GM21619 (cell line): ENCODE results near the gene URB2.
A peak's percentile ranks its signal among the peaks of the same experiment; 100 is the strongest.
"Not testable (repeated sequence)": the region's sequence is repeated elsewhere in the genome, so short reads cannot be mapped to it uniquely, and the experiment has no call there.

ENCODE experiments used
- ATAC-seq: cut with Tn5 transposase; IDR thresholded peaks from one replicate; pipeline ENCODE4 v1.9.1; 2021; ENCODE audit not compliant: unreplicated experiment

Gene URB2

DNA sequence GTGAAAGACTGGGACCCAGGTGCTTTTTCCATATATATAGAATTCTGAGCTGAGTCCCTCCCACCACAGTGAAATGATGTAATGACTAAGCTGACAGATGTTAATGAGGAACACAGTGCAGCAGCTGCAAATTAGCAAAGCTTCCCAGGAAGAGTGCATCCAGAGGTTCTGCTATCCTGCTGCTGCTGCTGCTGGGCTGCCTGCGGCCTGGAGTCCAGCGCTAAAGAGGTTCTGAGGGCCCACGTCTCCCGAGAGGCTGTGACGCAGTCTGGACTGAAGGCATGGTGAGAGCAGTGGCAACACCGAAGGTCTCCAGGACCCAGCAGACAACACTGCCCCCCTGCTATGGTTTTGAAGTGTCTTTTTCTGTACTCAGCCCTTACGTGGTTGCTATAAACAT, 63.9 kb downstream of the URB2 start:
- ATAC-seq, result no peak

DNA sequence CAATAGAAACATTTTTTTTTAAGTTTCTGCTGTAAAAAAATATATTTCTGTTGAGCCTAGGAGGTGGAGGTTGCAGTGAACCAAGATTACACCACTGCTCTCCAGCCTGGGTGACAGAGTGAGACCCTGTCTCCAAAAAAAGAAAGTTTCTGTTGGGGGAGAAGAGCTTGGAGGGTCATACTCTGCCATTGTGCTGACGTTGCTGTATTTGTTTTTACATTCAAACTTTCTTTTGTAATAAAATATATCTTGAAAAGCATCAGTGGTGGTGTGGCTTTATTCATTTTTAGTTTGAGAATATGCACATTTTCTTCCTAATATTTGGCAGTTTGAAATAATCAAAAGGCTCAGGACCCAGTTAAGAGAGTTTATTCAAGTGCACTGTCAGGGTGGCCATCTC, 64.6 kb downstream of the URB2 start:
- no peak for ATAC-seq

DNA sequence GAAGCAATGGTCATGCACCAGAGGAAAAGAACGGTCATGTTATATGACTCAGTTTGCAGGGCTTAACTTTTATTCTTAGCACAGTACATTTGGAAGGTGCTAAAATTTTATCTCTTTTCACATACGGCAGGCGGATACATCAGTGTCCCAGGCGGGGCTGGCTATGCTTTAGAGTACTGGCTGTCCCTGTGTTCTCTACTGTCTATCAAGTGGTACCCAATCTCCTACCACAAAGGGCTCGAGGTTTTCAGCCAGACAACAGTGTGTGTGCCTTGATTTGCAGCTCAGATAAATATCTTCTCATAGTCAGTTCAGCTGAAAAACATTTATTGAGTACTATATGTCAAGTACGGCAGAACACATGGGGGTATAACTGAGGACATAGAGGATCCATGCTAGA, 65.3 kb downstream of the URB2 start:
- no peak for ATAC-seq

DNA sequence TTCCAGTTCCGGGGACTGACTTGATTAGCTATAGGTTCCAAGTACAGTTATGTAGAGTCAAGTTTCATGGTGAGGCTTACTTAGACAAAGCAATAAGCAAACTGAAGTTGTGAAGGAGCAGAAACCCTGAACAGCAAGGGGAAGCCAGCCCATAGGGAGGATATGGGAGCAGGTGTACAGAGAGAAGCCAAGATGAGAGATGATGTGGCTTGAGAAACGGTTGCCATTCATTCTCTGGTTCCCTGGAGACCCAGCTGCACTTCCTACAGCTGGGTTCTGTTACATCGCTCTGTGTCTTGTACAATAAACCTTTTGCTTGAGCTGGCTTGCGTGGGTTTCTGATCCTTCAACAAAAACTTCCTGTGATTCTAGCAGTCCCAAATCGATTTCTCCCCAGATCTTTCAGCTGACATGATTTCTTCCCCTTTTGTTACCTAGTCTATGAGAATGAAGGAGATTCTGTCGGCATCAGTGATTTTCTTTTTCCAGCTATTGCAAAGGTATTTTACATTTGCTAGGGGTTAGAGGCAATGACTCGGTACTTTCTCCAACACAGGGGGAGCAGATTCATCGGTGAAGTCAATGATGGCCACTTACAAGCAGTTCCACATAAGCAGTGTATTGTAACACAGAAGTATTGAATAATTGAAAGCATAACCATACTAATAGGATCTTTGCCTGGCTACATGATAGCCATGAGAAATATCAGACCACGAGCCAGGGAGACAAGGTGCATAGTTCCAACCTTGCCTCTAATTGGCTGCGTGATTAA, 67.3 kb downstream of the URB2 start:
- peak; percentile 77 for ATAC-seq

DNA sequence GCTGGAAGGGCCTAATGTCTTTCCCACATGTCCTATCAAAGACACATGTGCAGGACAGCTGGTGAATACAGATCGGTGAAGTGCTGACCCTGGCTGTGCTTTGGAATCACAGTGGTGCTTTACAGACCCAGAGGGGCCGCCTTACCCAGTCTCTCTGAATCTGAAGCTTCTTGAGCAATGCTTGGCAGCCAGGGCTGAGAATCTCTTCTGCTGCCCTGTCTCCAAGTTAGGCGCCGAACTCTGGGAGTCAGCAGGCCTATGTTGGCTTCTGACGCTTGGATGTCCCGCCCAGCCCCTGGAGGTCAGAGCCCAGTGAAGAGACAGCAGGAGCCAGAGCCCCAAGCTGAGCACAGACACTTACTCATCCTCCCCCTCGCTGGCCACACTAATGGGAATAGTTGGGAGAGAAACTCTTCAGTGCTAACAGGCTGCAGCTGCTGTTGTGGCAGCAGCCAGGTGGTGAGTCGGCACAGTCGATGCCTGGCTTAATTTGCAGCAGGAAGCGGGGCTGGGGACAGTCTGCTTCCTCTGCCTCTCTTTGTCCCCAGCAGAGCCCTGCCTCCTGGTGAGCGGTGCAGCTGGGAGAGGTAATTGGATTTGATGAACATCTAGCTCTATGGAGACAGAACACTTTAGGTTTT, 68.1 kb downstream of the URB2 start:
- no peak for ATAC-seq

DNA sequence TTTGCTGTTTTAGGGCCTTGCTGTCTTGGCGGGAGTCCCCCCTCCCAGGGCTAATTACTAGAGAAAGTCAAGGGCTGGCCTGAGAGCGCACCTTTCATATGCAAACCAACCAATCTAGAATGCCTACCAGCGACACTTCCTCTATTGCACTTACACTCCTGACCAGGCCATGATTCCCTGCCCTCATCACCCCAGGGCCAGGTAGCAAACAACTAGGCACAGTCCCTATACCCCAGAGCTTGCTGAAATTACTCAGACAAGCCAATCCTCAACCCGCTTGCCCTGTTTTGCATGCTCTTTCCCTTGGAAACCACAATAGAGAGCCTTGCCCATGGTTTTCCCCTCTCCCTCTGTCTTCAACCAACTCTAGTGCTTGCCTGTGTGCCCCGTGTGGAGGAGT, 70.3 kb downstream of the URB2 start:
- no peak for ATAC-seq

DNA sequence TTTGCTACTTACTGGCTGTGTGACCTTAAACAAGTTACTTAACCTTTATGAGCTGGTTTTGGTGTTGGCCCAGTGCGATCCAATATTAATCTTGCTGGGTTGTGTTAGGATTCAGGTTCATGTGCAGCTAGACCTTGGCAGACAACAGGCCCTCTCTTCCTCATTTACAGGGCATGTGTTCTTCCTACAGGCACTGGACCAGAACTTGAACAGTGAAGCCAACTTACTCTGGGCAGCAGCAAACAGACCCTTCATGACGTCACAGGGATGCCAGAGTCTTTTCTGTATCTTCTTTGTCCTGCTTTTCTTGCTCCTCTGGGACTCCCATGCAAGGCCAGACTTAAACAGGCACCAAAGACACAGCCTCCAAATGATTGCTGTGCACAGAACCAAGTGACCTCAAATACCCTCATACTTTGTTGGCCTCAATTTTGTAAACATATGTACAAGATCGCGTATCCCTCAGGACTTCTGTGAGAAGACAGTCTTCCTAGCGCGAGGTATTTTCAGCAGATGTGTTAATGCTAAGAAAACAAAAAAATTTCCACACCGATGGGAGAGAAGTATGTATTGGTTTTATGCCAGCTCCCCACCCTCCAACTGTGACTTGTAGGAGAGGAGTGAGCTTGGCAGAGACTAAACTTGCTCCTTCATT, 73.7 kb downstream of the URB2 start:
- ATAC-seq, result no peak

DNA sequence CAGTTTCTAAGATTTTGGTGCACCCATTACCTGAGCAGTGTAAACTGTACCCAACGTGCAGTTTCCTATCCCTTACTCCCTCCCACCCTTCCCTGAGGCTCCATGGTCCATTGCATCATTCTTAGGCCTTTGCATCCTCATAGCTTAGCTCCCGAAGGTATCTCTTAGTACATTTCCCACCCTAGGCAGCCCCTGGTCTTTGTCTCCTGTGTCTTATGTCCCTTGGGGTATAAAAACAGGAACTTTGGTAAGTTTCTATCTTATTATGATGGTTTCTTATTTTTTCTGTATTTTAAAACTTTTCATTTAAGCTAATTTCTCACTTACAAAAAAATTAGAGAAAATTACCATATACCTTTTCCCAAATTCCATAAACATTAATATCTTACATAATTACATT, 78.1 kb downstream of the URB2 start:
- no peak for ATAC-seq

DNA sequence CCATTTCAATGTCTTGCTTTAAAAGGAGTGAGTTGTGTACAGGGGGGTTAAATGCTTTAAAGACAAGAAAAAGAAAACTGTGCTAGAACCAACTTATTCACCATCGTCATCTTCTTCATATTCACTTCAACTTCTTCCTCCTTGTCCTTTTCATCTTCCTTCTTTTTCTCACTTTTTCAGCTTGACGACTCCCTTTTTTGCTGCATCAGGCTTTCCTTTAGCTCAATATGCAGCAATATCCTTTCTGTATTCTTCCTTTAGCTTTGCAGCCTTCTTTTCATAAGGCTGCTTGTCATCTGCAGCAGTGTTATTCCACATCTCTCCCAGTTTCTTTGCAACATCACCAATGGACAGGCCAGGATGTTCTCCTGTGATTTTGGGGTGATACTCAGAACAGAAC, 79.1 kb downstream of the URB2 start:
- not testable (repeated sequence) for ATAC-seq

DNA sequence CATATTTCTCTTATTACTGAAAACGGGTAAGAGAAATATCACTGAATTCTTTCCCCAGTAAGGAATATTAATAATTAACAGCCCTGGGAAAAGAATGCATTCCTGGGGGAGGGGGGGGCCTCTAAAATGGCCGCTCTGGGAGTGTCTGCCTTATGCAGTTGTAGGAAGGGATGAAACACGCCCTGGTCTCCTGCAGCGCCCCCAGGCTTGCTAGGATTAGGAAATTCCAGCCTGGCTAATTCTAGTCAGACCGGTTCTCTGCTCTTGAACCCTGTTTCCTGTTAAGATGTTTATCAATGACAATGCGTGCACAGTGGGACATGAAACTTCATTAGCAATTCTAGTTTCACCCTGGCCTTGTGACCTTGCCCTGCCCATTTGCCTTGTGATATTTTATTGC, 81.1 kb downstream of the URB2 start:
- not testable (repeated sequence) for ATAC-seq

DNA sequence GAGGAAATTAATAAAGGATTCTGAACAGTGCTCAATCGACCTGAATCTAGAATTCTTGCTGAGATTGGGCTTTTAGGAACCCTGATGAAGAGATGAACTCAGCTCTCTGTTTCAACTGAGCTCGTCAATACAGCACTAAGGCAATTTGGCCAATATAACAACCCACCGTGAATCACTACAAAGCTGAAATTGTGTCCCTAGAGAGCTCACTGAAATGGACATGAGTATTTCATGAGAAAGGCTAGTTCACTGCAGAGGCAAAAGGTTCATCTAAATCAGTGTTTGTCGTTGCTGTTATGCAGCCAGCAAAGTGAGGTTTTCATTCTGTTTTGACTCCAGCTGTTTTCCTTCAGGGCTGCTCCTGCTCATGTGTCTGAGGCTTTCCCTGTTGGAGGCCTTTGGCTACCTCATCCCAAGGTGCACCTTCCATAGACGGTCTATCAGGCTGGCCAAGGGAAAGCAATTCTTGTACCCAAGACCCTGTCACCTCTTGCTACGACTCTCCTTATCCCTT, 83.5 kb downstream of the URB2 start:
- no peak for ATAC-seq
